ENCODE data around the gene LBP. TPM values are rescaled to one million over a fixed set of nuclear protein-coding genes. Genes with fewer than 3 reads are reported as not detected.
A peak's percentile ranks its signal among the peaks of the same experiment; 100 is the strongest.

Gene LBP
- total RNA-seq, 1 experiment from 2014 or later: 0.52 TPM

GRCh38 chr20:38344107-38344701 is 2.1 kb upstream of the LBP start:
- DNase-seq: no peak
- TF ChIP-seq CTCF (conservative IDR thresholded peaks at IDR 0.05): no peak
- no peak overlapping the region for H2AK5ac ChIP-seq (ENCODE audit: insufficient read length, low read length)
- WGBS (ENCODE audit: extremely low coverage, insufficient read length, low lambda C conversion rate): no CpG with 5 or more reads among the region's 5 CpGs
- H3K14ac ChIP-seq (ENCODE audit: insufficient read depth, low read length): no peak overlapping the region; the same call in 1 of the 2 replicates
- H3K4ac ChIP-seq (ENCODE audit: low read depth, low read length): no peak overlapping the region
- H4K5ac ChIP-seq (ENCODE audit: insufficient read length, low read depth, low read length): no peak overlapping the region
- no peak overlapping the region for H2BK12ac ChIP-seq (ENCODE audit: insufficient read length, low read depth, low read length)
- Mint-ChIP-seq H3K27me3 (ENCODE audit: low read depth) (no peaks in the 10 kb centered on the region), H3K4me3 (no peak overlapping the region), H3K9me3 (no peaks in the 10 kb centered on the region), H3K27ac (0 out of 7 replicates have a peak overlapping the region, but pooled peaks of 1 of the 3 experiments have one; percentile 58), H3K36me3 (ENCODE audit: insufficient read depth in 1 of 3, low read depth in 3 of 3) (no peaks in the 10 kb centered on the region), H3K4me1 (peaks cover 52 to 55% of the 10 kb centered on the region in 2 experiments)
- H4K20me1 ChIP-seq (ENCODE audit: control insufficient read depth, insufficient read depth, insufficient read length): no peaks in the 10 kb centered on the region
- H3K4me1 ChIP-seq (ENCODE audit: insufficient read depth, low read length): peaks cover 4% of the 10 kb centered on the region; the same call in 1 of the 2 replicates
- no peak overlapping the region for H3K27ac ChIP-seq (ENCODE audit: insufficient read length, low read depth, low read length)
- no peaks in the 10 kb centered on the region for H3K79me1 ChIP-seq (ENCODE audit: insufficient read depth, low read depth, low read length, poor library complexity, severe bottlenecking)
- H3K56ac ChIP-seq (ENCODE audit: insufficient read length, low read depth, low read length): no peak overlapping the region
- H3K9me3 ChIP-seq (ENCODE audit: control insufficient read depth, low read depth, low read length): no peaks in the 10 kb centered on the region
- H3K4me2 ChIP-seq (ENCODE audit: insufficient read depth, insufficient read length, low read length): no peak overlapping the region
- H3K23ac ChIP-seq (ENCODE audit: insufficient read length, low read depth, low read length): no peak overlapping the region
- H3K79me2 ChIP-seq (ENCODE audit: insufficient read depth, low read length): no peaks in the 10 kb centered on the region
- no peak overlapping the region for H2BK120ac ChIP-seq (ENCODE audit: low read depth, low read length, poor library complexity, severe bottlenecking)
- H3T11ph ChIP-seq (ENCODE audit: low read length): no peak overlapping the region
- no peak overlapping the region for H3K9ac ChIP-seq (ENCODE audit: extremely low read depth, insufficient read length, low read length)
- no peak overlapping the region for H2BK20ac ChIP-seq (ENCODE audit: low read depth, low read length, poor library complexity, severe bottlenecking)
- no peak overlapping the region for H2BK15ac ChIP-seq (ENCODE audit: low read depth, low read length)
- no peaks in the 10 kb centered on the region for H3K27me3 ChIP-seq (ENCODE audit: insufficient read depth, low read length)
- no peak overlapping the region for H4K8ac ChIP-seq (replicated peaks; ENCODE audit: insufficient read length, low read depth, low read length)
- H2AFZ ChIP-seq (ENCODE audit: low read length): no peak overlapping the region
- no peak overlapping the region for H3K18ac ChIP-seq (ENCODE audit: insufficient read length, low read depth, low read length)
- no peaks in the 10 kb centered on the region for H3K23me2 ChIP-seq (ENCODE audit: insufficient read length, low read depth, low read length, poor library complexity, severe bottlenecking)
- no peak overlapping the region for H2BK5ac ChIP-seq (ENCODE audit: insufficient read length, low read length)
- no peak overlapping the region for H4K91ac ChIP-seq (ENCODE audit: insufficient read length, low read depth, low read length)

Data from H9 (cell line).